Right lobe of liver (tissue), 6 donors: ENCODE measurements around the gene ADORA3. TPM values are rescaled to one million over a fixed set of nuclear protein-coding genes. Genes with fewer than 3 reads are reported as not detected.

Experiments used
- ATAC-seq, 4 donors: fragments of 200-7000 bp; cut with Tn5 transposase; one replicate each; pipeline ENCODE4 v1.9.1; 2020; ENCODE audit warnings: mild to moderate bottlenecking in 4 of 4, moderate library complexity in 4 of 4
- DNase-seq, 3 donors: peaks; one replicate each; pipeline ENCODE4 v3.0.0-alpha.2; 2020
- H3K27ac ChIP-seq, 3 donors: fragments of 200-600 bp; one replicate each; pipeline ENCODE4 v1.8.0; 2022
- H3K27me3 ChIP-seq, 2 donors: fragments of 200-600 bp; one replicate each; pipeline ENCODE4 v1.8.0; 2022
- H3K36me3 ChIP-seq, 4 donors: fragments of 200-600 bp; sonication (generic) in 1 of 4; one replicate each; pipeline versions ENCODE4 v1.5.1 to v1.8.0; 2017 to 2022; ENCODE audit warnings: control low read depth in 1 of 4
- H3K4me1 ChIP-seq, 4 donors: fragments of 200-600 bp; sonication (generic) in 1 of 4; one replicate each; pipeline versions ENCODE4 v1.5.1 to v1.8.0; 2017 to 2022; ENCODE audit warnings: control low read depth in 1 of 4
- H3K4me3 ChIP-seq, 3 donors: fragments of 200-600 bp; one replicate each; pipeline ENCODE4 v1.8.0; 2022
- H3K9me3 ChIP-seq, 4 donors: fragments of 200-600 bp; sonication (generic) in 1 of 4; one replicate each; pipeline versions ENCODE4 v1.5.1 to v1.8.0; 2017 to 2022; ENCODE audit warnings: control low read depth in 1 of 4
- CTCF ChIP-seq, 4 donors: fragments of 200-600 bp in 3 of 4; fragments of 450-650 bp in 1 of 4; IDR thresholded peaks; one replicate each; pipeline versions ENCODE4 v1.5.1 to v1.8.0; 2016 to 2022; ENCODE audit warnings: antibody characterized with exemption in 4 of 4, mild to moderate bottlenecking in 2 of 4
- POLR2A ChIP-seq: fragments of 450-650 bp; IDR thresholded peaks from one replicate; pipeline ENCODE4 v1.6.1; 2017; ENCODE audit warnings: antibody characterized with exemption, mild to moderate bottlenecking
- WGBS: methylation state at CpG from one replicate; pipeline ENCODE4 v1.1.6; 2018; ENCODE audit warnings: low coverage, low lambda C conversion rate; ENCODE audit not compliant: insufficient coverage; ENCODE audit errors: missing lambda C conversion rate; 5-methylcytosine and 5-hydroxymethylcytosine counted together
- intact Hi-C, 2 donors: fragments of 100-400 bp; cut with DNase I; formaldehyde crosslinking; loops; one replicate each; pipeline versions ENCODE4 v1.11.2 to v1.14.1; 2022
- total RNA-seq, 6 experiments: library from RNA; depleted of rRNA in 2 of 6; stranded (reverse); fragments of >200 nt in 2 of 6; fragmentation: NEBNext Ultra II Directional in 3 of 6; extraction: Animal tissue kit (Norgen Biotek cat#: 25700) in 3 of 6; gene quantifications; one replicate each; pipeline versions ENCODE4 v1.1.0 to v1.2.4, GENCODE V29; 2016 to 2023
- donor health status: DM: no; HTN: yes; CAD: no.
- donor health status: DM: no; HTN: no; CAD: no.
- donor health status: DM: no; HTN: no; CAD: no.
- donor health status: DM: no; HTN: yes; CAD: no.
- donor health status: DM: no; HTN: yes; CAD: no.

Gene ADORA3
- total RNA-seq, 6 experiments from 2014 or later: 2.7 to 6.3 (median 3.9) TPM

DNA sequence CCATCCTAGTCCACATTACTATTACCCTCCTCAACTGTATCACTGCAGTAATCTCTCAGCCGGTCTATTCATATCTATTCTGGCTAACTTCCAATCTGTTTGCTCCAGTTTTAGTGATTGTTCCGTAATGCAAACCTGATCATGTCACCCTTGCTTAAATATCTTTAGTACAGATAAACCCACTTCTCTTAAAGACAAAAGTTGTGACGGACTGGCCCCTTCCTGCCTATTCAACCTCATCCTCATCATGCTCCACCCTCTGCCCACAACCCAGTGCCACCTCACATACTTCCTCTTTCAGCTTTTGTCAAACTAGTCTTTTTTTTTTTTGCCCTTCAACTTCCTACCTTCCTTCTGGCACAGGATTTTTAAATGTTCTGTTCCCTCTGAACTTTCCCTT, 32.4 kb downstream of the ADORA3 start:
- H3K4me1 ChIP-seq: no peaks in the 10 kb centered on the region
- H3K27me3 ChIP-seq: no peaks in the 10 kb centered on the region
- H3K9me3 ChIP-seq: no peaks in the 10 kb centered on the region
- no peak overlapping the region for H3K4me3 ChIP-seq
- peak overlapping the region in 1 of 3 donors; percentile 44 for H3K27ac ChIP-seq
- peak in 1 of 3 donors; percentile 30 for DNase-seq
- WGBS: 35% methylated on average over 3 of the region's 3 CpGs
- peaks cover 0 to 26% (median under 1%) of the 10 kb centered on the region in 4 donors for H3K36me3 ChIP-seq
- peak; percentile 68 to 75 (median 72) for ATAC-seq
- TF ChIP-seq POLR2A (peak; percentile 29), CTCF (IDR thresholded peaks at IDR 0.05) (no peak)
- intact Hi-C loops: no loop called here

DNA sequence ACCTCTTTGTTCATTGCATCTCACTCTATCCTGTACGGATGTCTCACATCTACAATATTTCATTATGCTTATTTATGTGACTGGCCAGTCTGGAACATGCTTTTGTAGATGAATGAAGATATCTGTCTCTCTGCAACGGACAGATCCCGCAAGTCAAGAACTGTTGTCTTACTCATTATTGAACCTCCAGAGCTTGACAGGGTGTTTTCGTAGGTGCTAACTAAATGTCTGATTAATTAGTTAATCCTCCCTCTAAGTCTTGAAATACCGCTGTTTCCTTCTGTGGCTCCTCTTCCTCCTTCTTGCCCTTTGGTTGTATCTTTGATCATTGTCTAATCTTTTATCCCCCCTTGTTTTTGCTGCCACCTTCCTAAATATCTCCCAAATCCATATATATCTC, 32.8 kb downstream of the ADORA3 start:
- 88% methylated on average over 5 of the region's 5 CpGs for WGBS
- Histone ChIP-seq H3K27ac (peak overlapping the region in 1 of 3 donors; percentile 44), H3K9me3 (no peaks in the 10 kb centered on the region), H3K4me3 (no peak overlapping the region), H3K27me3 (no peaks in the 10 kb centered on the region), H3K4me1 (no peaks in the 10 kb centered on the region), H3K36me3 (peaks cover 0 to 26% (median under 1%) of the 10 kb centered on the region in 4 donors)
- intact Hi-C loops: no loop called here
- TF ChIP-seq CTCF (IDR thresholded peaks at IDR 0.05): no peak
- no peak for TF ChIP-seq POLR2A
- DNase-seq: no peak
- no peak for ATAC-seq

DNA sequence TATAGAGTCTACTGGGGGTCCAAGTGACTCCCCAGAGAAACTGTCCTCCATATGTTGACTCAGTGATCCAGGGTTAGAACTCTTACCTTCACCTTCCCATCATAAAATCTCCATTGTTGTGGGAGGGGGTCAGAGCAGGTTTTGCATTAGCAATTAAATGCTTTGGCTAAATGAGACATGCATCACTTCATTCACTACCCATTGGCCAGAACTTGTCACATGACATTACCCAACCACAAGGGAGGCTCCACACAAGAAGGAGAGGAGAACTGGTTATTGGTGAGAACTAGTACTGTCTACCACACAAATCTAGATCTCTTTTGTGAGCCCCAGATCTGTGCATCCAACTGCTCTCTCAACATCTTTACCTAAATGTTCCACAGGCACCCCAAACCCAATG, 33.9 kb downstream of the ADORA3 start:
- ATAC-seq (no peak), DNase-seq (no peak)
- no peaks in the 10 kb centered on the region for H3K27me3 ChIP-seq
- H3K4me3 ChIP-seq: no peak overlapping the region
- intact Hi-C loops: no loop called here
- H3K36me3 ChIP-seq: peaks cover 0 to 26% (median under 1%) of the 10 kb centered on the region in 4 donors
- H3K4me1 ChIP-seq: no peaks in the 10 kb centered on the region
- TF ChIP-seq POLR2A (no peak), CTCF (IDR thresholded peaks at IDR 0.05) (no peak)
- H3K27ac ChIP-seq: no peak overlapping the region
- no peaks in the 10 kb centered on the region for H3K9me3 ChIP-seq

DNA sequence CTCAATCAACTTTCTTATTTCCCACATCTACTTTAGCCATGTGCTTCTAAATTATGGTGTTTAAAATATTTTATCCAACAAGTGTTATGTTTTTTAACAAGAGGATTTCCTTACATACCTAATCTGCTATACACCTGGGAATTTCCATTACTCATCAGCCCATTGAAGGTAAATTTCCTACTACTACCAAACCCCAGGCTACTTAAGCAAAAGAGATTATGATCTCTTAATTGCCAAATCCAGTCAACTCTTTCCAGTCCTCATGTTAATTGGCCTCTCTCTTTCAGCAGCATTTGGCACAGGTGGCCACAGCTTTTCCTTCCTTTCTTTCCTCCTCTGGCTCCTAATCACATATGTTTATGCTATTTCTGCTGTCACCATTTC, 34.7 kb downstream of the ADORA3 start:
- H3K36me3 ChIP-seq: peaks cover 0 to 26% (median under 1%) of the 10 kb centered on the region in 4 donors

GRCh38 chr1:111467865-111468716, 35.3 kb downstream of the ADORA3 start:
- H3K36me3 ChIP-seq: peaks cover 0 to 26% (median under 1%) of the 10 kb centered on the region in 4 donors
- ATAC-seq (no peak), DNase-seq (no peak)
- H3K27ac ChIP-seq: no peak overlapping the region
- H3K4me1 ChIP-seq: no peaks in the 10 kb centered on the region
- 88% methylated on average over 1 of the region's 2 CpGs for WGBS
- H3K27me3 ChIP-seq: no peaks in the 10 kb centered on the region
- TF ChIP-seq POLR2A (no peak), CTCF (IDR thresholded peaks at IDR 0.05) (no peak)
- no peak overlapping the region for H3K4me3 ChIP-seq
- intact Hi-C loops: no loop called here
- H3K9me3 ChIP-seq: no peaks in the 10 kb centered on the region

More for the DNA sequence above, 34.7 kb downstream of the ADORA3 start:
- ATAC-seq (no peak), DNase-seq (no peak)
- TF ChIP-seq POLR2A: no peak
- H3K4me1 ChIP-seq: no peaks in the 10 kb centered on the region
- H3K27me3 ChIP-seq: no peaks in the 10 kb centered on the region
- H3K27ac ChIP-seq: no peak overlapping the region
- H3K9me3 ChIP-seq: no peaks in the 10 kb centered on the region
- H3K4me3 ChIP-seq: no peak overlapping the region
- intact Hi-C loops: no loop called here
